HG02571 (cell line): ENCODE measurements around the gene NAGK.
"Not testable (repeated sequence)": the region's sequence is repeated elsewhere in the genome, so short reads cannot be mapped to it uniquely, and the experiment has no call there.

ENCODE experiments used
- ATAC-seq: cut with Tn5 transposase; IDR thresholded peaks from one replicate; pipeline ENCODE4 v1.9.1; 2021; ENCODE audit warnings: mild to moderate bottlenecking, moderate library complexity; ENCODE audit not compliant: unreplicated experiment

The NAGK gene

DNA sequence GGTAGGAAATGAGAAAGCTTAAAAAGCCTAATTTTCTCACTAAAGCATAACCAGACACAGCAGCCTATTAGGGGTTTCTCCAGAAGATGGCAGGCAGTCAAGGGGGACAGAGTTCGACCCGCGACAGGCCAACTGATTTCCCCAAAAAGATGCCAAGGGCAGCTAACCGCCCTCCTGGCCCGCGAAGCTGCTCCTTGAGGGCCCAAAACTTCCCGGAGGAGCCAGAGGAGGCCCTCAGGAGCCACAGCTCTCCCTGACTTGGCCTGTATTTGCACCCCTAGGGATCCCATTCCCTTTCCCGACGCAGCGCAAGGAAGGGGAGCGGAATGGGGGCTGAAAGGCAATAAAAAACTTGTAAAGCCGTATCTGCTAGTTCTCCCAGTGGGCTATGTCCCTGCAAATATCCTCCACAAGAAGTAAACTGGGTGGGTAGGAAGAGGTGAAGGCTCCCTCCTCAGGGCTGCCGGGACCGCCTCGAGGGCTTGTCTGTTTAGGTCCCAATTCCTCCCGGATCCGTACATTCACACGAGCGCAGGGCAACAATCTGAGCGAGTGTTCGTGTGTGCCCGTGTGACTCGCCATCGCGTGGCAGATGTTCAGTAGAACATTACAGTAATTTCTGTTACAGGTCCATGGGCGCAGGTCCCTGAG lies 756 bp upstream of the NAGK start:
- ATAC-seq, result peak; percentile 6

DNA sequence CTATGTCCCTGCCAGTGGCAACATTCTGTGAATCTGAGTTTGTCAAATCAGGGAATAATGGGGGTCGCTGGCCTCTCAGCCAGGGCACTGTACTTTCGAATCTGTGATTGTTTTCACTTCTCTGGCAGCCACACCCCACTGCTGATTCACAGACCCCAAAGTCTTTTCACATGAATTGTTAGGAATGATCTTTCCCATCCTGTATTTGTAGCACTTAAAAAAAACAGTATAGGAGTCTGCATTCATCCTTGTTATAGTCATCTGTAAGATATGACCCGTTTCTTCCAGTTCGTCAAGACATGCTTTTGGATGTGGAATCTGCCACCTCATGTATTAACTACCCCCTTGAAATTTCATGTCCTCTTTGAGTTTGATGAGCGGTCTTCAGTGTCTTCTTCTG lies 928 bp downstream of the NAGK start:
- ATAC-seq, result no peak

DNA sequence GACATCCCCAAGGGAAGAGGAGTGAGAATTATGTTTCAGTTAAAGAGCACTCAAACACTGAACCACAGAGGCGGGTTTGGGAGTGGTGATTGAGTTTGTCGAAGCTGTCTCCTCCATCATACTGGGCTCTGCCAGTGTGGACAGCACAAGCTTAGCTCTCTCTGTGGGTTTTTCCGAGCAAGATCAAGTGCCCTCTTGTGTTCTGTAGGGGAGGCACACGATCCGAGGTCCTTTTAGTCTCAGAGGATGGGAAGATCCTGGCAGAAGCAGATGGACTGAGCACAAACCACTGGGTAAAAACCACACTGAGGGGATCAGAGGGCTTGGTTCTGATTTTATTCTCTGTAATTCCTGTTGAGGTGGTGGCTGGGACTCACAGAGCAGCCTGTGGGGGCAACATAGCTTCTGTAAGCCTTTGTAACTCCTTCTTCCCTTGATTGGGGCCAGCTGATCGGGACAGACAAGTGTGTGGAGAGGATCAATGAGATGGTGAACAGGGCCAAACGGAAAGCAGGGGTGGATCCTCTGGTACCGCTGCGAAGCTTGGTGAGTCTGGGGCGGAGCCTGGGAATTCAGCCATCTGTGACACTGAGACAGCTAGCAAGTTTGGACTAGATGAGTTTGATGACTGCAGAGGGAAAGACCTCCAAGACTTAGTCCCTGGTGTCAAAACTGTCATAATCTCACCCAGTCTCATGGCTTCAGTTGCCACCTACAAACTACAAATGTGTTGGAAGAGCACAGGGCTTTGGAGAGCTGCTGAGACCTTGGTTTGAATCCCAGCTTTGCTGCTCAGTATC lies 2.0 kb downstream of the NAGK start:
- no peak for ATAC-seq

DNA sequence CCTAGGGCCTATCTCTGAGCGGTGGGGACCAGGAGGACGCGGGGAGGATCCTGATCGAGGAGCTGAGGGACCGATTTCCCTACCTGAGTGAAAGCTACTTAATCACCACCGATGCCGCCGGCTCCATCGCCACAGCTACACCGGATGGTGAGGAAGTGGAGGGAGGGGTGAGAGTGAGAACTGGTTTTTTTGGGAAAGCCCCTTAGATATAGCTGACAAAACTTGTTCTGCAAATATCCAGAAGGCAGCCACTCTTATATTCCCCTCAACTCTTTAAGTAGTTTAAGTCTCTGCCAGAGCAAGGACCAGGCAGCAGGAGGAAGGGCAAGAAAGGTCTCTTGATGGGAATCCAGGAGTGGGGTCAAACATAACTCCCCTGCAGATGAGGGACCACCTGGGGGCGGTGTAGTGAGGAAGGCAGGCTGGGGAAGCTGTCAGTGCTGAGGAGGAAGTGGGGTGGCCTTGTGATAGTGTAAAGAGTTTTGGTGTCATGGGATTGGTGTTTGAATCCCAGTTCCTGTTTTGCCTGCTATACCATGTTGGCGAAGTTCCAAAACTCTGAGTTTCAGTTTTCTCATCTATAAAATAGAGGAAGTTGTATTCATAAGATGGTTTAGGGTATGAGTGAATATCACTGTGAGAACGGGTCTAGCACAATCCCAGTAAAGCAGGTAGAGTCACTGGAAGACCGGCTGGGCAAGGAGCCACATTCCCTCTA lies 3.4 kb downstream of the NAGK start:
- no peak for ATAC-seq

DNA sequence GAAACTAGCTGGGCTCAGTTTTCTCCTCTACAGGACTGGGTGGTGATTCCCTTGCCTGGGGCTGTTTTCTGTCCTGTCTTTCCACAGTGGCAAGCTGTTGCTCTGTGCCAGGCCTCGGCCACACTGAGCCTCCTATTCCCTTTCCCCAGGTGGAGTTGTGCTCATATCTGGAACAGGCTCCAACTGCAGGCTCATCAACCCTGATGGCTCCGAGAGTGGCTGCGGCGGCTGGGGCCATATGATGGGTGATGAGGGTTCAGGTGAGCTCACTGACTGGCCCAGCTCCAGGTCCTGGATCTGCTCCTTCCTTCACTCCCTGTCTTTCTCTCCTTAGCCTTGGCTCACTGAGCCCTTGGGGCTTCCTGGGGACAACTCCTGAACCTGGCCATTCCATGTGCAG lies 4.0 kb downstream of the NAGK start:
- ATAC-seq, result no peak

DNA sequence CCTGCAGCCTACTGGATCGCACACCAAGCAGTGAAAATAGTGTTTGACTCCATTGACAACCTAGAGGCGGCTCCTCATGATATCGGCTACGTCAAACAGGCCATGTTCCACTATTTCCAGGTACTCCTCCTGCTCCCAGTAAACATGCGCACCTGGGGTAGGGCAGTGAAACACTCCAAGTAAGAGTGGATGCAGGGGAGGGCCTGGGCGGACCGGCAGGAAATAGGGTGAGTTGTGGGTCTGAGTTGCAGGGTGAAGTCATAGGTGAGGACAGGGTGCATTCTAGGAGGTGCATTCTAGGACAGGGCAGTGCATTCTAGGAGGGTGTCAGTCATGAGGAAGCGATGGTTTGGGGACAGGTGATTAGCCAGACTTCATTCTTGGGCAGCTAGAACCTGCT lies 5.0 kb downstream of the NAGK start:
- ATAC-seq, result no peak

DNA sequence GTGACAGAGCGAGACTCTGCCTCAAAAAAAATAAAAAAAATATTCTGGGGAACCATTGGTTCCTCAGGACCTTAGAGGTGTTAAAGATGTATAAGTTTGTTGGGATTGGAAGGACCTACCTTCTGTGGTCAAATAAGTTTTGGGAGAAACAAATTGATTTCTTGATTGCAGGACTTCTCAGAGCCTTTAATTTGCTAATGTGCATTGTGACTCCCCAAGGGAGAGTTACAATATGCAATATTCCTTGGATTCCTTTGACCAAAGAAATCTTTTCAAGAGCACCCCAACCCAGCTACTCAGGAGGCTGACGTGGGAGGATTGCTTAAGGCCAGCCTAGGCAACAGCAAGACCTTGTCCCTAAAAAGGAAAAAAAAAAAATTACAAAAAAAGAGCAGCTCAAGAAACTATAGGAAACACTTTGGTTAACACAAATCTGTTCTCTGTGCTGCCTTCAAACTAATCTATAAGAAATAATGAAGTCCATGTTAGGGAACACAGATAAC lies 6.5 kb downstream of the NAGK start:
- ATAC-seq, result no peak

DNA sequence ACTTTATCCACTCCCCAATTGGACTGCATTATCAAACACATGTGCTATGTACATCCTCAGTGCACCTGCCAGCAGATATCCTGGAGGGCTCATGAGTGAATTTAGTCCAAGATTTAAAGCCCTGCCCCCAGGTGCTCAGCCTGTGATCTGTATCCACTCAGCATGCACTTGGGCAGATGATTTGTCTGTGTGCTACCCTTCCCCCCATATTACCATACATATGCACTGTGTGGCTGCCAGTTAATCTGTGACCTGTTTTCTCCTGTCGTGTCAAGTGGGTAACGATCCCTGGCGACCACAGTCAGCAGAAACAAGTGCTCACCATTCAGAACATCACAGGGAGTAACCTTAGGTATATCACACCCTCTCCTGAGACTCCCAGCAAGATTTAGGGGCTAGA lies 10.2 kb downstream of the NAGK start:
- no peak for ATAC-seq

DNA sequence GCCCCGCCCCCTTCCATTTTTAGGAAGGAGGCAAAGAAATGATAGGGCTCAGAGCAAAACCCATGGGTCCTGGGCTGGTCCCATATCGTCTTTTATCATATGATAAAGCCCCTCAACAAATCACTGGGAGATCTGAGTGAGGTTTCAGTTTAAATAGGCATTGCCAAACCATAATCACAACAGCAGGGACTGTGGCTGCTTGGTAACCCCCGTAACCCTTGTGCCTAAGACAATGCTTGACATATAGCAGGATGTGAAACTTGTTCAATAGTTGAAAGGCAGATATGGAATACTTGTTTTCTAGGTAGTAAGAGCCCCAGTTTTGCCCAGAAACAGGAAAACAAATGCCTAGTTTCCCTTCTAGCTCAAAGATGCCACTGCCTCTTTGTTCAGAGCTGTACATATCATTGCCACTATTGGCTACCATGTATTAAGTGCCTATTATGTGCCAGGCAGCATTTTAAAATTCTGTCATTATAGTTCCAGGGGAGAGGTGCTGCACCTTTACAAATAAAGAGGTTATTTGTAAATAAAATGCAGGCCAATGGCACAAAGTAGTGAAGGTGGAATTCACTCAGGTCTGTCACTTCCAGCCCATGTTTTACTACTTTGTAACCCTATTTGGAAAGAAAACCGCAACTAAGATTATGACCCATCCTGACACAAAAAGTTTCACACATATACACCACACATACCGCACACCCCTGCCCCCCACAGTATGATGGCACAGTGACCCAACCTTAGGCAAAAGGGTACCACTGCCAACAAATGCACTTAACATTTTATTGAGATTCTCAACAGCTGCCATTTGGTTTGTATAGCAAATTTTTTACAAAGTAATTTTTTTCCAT lies 14.2 kb downstream of the NAGK start:
- no peak for ATAC-seq

DNA sequence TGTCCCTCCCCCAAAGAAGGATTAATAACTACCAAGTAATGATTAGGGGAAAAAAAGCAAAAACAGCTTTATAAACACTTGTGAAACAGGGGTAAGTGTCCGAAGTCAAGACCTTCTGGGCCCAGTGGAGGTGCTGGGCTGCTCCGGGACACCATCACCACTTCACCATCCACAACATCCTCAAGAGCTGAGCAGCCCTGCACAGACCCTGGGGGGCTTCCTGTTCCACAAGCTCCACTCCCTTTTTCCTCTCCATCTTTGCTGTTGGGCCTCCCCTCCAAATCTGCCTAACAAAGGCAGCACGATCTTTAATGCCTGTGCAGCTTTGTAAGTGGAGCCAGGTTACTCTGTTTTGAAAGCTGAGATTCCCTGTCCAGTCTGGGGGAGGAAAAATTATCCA lies 14.8 kb downstream of the NAGK start:
- not testable (repeated sequence) for ATAC-seq

DNA sequence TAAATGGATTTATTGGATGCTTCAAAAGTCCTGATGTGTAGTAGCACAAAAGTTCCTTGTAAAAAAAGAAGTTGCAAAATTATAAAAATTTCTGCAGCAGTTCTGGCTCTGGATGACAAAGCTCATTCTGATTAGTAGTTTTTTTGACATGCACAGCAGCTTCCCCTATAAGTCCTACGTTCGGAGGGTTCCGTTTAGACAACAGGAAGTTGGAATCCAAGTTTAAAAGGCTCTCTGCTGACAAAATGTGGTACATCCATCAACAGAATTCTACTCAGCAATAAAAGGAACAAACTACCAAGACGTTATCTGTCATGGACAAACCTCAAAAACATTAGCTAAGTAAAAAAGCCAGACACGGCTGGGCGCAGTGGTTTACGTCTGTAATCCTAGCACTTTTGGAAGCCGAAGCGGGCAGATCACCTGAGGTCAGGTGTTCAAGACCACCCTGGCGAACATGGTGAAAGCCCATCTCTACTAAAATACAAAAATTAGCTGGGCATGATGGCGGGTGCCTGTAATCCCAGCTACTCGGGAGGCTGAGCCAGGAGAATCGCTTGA lies 15.4 kb downstream of the NAGK start:
- not testable (repeated sequence) for ATAC-seq

DNA sequence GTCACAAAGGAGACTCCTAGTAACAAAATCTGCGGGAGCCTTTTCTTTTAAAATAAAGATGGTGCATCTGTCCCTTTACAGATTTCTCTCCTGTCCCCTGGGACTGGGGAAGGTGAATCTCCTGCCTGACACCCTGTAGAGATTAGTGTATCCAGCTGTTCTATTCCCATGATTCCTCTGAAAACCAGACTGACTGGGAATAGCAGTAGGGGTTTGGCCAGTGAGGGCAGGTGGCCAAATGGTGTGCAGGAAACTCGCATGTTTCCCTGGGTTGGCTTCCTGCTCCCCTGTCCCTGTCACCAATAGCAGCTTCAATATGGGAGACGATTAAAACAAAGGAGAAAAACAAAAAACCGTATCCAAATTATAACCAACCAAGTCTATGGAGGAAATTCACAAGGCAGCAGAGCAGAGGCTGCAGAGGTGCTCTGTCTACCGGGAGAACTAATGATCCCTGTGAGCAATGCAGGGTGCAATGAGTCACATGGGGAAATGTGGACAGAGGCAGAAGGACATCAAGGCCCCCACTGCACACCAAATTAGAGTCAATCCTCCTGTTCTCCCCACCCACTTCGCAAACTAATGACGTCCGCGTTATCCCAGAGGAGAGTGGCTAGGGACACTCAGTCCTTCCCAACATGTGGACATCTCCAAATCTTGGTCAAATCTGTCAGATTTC lies 17.0 kb downstream of the NAGK start:
- not testable (repeated sequence) for ATAC-seq

DNA sequence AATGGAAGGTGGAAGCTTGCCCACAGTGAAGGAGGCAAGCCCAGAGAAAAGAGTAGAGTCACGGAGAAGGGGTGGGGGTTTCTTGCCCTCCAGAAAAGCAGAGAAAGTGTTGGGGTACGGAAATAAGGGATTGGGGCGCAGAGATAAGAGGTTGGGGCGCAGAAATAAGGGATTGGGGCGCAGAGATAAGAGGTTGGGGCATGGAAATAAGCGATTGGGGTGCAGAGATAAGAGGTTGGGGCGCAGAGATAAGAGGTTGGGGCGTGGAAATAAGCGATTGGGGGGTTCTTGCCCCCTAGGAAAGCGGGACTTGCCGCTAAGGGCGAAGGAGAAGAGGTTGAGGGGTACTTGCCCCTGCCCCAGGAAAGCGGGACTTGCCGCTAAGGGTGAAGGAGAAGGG lies 21.0 kb downstream of the NAGK start:
- not testable (repeated sequence) for ATAC-seq

DNA sequence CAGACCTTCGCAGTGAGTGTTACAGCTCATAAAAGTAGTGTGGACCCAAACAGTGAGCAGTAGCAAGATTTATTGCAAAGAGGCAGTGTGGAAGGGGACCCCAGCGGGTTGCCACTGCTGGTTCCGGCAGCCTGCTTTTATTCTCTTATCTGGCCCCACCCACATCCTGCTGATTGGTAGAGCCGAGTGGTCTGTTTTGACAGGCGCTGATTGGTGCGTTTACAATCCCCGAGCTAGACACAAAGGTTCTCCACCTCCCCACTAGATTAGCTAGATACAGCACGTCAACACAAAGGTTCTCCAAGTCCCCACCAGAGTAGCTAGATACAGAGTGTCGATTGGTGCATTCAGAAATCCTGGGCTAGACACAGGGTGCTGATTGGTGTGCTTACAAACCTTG lies 23.4 kb downstream of the NAGK start:
- ATAC-seq, result not testable (repeated sequence)

DNA sequence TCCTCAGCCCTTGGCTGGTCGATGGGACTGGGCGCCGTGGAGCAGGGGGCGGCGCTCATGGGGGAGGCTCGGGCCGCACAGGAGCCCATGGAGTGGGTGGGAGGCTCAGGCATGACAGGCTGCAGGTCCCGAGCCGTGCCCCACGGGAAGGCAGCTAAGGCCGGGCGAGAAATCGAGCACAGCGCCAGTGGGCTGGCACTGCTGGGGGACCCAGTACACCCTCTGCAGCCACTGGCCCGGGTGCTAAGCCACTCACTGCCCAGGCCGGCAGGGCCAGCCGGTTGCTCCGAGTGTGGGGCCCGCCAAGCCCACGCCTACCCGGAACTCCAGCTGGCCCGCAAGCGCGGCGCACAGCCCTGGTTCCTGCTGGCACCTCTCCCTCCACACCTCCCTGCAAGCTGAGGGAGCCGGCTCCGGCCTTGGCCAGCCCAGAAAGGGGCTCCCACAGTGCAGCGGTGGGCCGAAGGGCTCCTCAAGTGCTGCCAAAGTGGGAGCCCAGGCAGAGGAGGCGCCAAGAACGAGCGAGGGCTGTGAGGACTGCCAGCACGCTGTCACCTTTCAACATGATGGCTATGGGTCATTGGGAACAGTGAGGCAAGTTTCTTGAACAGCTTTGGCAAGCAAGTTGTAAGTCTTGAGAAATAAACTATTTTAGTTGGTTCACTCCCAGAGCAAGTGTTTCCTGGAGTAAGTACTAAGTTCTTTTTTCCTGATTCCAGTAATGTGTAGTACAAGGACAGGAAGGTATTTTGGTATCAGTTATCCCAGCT lies 24.2 kb downstream of the NAGK start:
- ATAC-seq, result not testable (repeated sequence)

DNA sequence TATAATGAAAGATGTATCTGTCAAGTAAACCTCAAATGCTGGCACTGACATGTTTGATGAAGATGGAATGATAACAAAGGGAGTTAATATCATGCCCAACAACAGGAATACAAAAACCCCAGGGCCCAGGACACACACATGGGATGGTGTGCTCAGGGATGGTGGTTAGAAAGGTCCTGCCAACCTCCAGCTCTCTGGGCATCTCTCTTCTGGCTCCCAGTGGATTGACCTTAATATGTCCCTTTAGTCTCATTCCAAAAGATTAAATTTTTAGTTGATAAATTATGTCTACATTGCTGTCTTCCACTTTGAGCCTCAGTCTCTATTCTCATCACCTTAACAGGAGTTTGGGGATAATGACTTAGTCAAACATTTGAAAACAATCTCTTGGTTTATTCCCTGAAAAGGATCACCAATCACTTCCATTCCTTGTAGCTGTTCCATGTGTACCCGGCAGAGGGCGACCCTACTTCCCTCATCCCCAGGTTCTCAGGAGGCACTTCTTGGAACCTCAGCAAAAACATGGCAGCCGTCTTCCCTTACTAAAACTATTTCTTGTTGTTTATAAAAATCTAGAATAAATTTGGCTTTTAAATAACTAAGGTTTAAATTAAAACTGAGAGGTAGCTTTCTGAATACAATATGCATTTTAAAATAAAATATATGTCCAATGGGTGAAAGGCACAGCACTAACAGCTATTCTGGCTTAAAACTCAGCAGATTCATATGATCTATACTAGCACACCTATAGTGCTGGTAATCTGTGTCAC lies 31.9 kb downstream of the NAGK start:
- ATAC-seq, result no peak

DNA sequence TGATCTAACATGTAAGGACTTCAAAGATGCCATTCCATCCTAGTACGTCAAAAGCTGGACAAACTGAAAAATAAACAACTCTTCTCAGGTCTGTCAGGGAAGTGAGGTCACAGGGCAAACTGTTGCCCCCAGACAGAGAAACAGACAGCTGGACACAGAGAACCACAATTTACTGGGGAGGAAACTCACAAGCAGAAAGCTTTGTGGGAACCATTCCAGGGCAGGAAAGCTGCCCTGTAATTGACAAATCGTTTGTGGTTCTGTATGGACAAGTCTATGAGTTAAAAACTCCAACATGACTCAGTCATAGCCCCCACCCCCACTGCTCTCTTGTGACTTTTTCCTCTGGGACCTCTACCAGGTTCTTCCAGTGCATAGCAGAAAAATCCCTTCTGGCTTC lies 33.2 kb downstream of the NAGK start:
- ATAC-seq, result no peak

DNA sequence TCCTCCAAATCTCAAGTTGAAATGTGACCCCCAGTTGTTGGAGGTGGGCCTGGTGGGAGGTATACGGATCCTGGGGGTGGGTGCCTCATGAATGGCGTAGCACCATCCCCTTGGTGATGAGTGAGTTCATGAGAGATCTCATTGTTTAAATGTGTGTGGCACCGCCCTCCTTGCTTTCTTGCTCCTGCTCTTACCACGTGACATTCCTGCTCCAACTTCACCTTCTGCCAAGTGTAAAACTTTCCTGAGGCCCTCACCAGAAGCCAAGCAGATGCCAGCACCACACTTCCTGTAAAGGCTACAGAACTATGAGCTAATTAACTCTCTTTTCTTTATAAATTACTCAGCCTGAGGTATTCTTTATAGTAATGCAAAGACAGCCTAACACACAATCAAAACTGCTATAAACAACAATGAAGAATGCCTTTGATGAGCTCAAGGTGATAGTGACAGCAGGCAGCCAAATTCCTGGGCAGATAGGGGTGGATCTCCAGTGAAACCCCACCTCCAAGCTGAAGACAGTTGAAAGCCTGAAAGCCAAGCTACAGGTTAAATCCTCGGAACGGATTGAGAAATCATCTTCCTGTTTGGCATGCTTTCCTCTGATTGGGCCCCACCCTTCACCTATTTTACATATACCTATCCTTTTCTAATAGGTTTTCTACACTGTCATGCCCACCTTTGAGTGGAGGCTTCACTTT lies 34.7 kb downstream of the NAGK start:
- ATAC-seq, result no peak
